NCI-H69 (cell line): Measurements from ENCODE around the gene MRPS34.

Experiments used
- DNase-seq: peaks from one replicate; lab custom pipeline; 2025; lab: John Stamatoyannopoulos, UW

The MRPS34 gene

DNA sequence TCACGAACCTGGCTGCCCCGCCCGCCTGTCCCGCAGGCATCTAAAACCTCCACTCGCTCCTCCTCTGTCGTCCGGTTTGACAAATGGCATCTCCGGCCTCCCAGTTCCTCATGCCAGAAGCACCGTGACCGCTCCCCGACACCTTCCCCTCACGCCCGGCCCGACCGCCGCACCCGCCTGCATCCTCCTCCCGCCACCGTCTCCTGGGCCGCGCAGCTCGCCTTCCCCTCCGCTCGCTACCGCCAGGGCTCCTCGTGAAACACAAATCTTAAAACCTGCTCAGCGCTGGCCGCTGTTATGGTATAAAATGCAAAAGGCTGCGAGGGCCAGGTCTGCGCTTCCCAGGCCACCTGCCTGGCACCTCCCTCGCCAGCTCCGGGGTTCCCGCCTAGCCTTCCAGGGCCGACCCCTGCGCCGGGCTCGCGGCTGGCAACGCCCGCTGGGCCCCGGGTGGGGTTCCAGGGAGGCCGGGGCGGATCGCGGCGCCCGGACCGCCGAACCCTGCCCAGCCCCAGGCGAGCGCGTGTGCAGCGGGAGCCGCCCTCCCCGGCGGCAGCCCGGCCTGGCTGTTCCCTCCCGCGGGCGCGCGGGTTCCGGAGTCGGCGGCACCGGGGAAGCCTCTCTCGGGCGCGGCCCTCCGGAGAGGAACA is 8.9 kb upstream of the MRPS34 start:
- DNase-seq, result peak; percentile 73

DNA sequence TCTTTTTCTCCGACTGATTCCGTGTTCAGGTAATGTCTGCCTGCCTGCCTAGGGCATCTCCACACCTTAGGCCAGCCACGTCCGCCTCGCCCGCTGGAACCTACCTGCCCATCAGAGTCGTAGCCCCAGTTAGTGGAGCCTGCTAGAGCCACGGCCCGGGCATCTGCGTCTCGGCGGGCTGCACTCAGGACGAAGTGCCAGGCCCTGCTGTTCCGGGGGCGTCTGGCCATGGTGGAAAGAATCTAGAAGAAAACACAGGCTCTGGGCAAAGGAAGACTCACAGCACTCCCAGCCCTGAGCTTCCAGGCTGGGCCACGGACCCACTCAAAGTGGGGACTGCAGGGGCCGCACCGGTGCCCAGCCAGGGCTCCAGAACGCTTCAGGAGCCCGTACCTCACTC is 8.3 kb upstream of the MRPS34 start:
- DNase-seq, result no peak

GRCh38 chr16:1780677-1781072 is 7.7 kb upstream of the MRPS34 start:
- DNase-seq, result no peak

GRCh38 chr16:1779741-1780676 is 7.1 kb upstream of the MRPS34 start:
- no peak for DNase-seq

GRCh38 chr16:1779234-1779701 is 6.3 kb upstream of the MRPS34 start:
- DNase-seq, result no peak

DNA sequence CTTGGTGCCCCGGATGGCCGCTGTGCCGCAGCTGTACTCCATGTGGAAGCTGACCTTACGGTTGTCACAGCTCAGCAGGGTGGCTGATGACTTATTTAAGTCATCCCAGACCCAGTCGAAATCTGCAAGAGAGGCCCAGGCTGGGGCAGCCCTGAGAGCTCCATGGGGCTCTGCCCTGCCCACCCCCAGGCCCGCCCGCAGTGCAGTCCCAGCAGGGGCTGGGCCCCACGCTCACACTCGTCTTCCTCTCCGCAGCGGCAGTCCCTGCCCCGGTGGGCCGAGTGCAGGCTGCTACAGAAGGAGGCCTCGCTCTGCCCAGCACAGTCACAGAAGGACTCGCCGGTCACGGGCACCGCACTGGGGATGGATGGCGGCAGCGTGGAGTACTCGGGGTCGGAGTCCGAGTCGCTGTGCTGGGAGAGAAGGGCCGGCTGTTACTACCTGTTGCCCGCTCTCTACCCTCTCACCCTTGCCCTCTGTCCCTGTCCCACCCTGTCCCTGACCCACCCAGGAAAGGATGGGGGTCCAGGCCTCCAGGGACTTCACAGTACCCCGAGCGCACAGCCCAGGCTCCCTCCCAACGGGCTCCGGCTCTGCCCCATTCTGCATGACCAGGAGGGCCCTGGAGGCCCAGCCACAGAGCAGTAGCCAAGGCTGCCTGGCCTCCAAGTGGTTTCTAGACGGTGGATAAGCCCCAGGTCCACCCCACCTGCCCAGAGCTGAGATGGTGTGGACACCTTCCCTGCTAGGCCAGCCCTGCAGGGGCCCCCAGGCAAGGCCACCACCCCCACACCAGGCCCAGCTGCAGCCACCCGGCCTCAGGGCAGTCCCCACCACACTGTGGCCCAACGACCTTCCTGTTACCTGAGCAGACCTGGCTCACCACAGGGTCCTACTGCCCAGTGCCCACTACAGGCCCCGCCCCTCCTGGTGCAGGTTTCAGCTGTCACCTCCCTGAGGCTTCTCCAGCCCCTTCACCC is 5.6 kb upstream of the MRPS34 start:
- DNase-seq, result no peak

DNA sequence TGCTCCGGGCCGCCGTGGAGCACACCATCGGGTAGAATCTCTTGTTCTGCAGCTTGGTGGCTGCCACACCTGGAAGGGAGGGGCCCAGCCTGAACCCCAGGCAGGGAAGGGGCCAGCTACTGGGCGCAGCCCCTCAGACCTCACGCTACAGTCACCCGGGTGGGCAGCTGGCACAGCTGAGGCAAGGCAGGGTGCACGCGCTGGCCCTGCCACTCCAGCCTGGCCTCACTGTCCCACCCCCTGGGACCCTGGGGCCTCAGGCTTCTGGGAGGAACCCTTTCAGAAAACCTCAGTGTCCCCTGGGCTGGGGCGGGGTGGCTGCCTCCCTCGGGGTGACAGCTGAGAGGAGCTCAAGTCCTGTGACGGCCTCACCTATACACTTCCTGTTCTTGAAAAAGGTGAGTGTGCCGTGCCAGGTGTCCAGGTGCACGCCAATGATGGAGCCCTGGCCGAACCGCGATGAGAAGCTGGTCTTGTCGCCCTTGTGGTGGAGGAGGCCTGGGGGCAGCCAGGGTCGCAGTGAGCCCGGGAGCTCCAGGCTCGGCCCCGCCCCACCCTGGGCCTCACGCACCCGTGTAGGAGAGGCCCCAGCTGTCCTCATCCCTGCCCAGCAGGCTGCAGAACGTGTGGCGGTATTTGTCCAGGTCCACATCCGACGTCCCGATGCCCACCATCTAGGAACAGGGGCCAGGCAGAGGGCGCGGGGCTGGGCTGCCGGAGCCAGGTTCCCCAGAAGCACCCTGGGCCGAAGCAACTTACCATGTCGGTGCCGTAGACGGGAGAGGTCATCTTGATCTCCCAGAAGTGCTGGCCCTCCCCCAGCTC is 4.7 kb upstream of the MRPS34 start:
- no peak for DNase-seq

DNA sequence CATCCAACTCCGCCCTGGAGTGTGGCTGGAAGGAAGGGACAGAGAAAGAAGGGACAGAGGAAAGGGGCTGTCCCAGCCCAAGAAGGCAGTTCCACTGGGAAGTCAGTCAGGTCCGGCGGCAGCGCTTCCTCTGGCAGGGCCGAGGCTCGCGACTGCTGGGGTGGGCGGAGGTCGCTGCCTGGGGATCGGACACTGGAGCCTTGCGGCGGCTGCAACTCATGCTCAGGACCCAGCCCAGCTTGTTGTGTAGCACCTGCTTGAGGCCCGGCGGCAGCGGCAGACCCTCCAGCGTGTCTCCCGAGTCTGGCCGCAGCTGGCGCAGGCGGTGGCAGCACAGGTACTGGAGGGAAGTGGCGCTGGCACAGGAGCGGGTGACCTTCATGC is 4.0 kb upstream of the MRPS34 start:
- DNase-seq, result no peak

DNA sequence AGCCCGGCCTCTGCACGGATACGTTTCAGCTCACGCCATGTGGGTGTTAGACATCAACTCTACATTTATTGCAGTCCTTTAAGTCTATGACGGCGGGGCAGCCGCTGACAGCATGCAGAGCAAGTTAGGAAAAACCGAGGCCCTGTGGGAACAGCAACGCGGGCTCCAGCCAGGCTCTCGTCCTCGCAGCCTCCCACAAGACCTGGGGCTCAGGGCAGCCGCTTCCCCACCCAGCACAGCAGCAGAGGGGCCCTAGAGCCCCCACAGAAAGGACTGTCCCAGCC is 3.7 kb upstream of the MRPS34 start:
- no peak for DNase-seq

DNA sequence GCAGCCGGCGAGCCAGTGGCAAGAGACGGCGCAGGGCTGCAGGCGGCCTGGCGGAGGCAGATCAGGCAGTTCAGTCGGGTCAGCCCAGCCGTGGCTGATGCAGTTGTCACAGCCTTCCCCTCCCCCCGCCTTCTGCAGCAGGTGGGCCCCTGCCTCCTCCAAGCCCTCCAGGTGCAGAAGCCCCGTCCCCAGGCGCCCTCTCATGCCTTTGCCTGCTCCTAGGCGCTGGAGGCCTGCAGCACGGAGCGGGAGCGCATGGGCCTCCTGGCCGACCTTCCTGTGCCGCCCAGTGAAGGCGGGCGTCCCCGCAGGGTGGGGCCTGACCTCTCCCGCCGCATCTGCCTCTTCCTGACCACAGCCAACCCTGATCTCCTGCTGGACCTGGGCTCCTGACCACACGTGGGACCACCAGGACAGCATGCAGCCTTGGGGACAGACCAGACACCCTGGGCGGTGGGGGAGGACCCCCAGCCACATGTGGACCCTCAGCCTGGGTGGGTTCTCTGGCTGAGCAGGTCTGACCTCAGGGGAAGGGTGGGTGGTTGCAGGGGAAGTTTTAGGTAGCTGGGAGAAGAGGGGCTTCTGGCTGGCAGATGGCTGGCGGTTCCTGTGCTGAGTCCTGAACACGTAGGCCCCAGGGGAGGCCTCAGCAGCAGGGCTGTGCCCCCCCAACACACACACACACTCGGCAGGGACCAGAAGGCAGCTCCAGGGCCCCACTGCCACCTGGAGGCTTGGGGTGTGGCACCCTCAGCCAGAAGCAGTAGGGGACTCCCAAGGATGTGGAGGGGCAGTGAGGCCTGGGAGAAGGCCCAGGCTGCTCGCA is 3.1 kb upstream of the MRPS34 start:
- no peak for DNase-seq

GRCh38 chr16:1775006-1775845 is 2.3 kb upstream of the MRPS34 start:
- no peak for DNase-seq

DNA sequence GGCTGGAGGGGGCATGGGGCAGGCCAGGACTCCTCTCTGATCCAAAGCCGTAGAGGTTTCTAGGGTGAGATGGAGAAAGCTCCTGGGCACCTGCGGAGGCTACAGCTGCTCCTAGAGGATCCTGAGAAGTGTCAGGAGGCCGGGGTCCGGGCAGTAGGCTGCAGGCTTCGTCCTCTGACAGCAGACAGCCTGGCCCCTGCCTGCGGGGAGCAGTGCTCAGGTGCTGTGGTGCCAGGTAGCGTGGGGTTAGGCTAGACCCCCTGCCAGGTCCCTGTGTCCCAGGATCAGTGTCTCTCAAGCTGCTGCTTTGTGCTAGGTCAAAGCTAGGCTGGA is 1.5 kb upstream of the MRPS34 start:
- DNase-seq, result no peak

GRCh38 chr16:1773703-1774447 is 941 bp upstream of the MRPS34 start:
- DNase-seq, result peak; percentile 53

- DNase-seq, result peak; percentile 75
Observed at GRCh38 chr16:1772362-1772907, 499 bp downstream of the MRPS34 start, which contains the start of gene EME2. EME2 (plus strand) TSS chr16:1772810; CDS start chr16:1773228, 418 bp downstream.

GRCh38 chr16:1771864-1772361 is 1.0 kb downstream of the MRPS34 start:
- DNase-seq, result peak; percentile 75

DNA sequence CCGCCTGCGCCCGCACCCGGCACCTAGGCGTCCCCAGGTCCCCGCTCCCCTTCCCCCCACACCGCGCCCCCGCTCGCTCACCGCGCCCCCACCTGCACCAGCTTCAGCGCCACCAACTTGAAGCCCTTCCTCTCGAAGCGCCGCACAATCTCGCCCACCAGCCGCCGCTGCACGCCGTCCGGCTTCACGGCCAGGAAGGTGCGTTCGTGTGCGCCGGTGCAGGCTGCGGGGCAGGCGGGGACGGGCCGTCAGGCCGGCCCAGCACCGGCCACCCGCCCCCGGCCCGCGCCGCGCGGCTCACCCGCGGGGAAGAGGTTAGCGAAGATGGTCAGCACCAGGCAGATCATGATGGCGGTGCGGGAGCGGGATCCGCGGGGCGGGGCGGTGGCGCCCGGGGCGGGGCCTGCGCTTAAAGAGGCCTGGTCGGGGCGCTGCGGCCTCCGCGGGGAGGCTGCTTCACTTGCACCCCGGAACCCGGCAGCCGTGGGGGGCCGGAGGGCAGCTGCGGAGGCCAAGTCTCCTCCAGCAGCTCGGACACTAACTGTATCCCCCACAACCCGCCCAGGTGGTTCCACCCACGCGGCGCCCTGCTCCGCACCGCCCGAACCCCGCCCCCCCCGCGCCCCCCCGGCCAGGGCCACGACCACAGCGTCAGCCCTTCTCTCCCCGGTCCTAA is 1.6 kb downstream of the MRPS34 start, which contains the start of gene NME3:
Gene NME3, minus strand, starts transcription at position 356 of the 676 bp plus-strand sequence. Its CDS starts 9 bp downstream, at position 347.
- peak; percentile 73 for DNase-seq

- DNase-seq, result no peak
Observed at GRCh38 chr16:1770328-1771187, 2.4 kb downstream of the MRPS34 start.
